Fibroblast of pulmonary artery (primary cell): ENCODE results near the gene RAD51.

Source experiments
- DNase-seq: peaks from one replicate; pipeline ENCODE4 v3.0.0-alpha.2; 2010; ENCODE audit warnings: low read depth
- H3K4me3 ChIP-seq: replicated peaks from 2 replicates; pipeline ENCODE4 v1.5.1; 2011; ENCODE audit warnings: low read depth, mild to moderate bottlenecking, control low read depth, low read length, moderate library complexity
- CTCF ChIP-seq: IDR thresholded peaks from 2 replicates; pipeline ENCODE4 v1.5.1; 2011; ENCODE audit warnings: mild to moderate bottlenecking, control low read depth, low read length, inconsistent platforms; ENCODE audit errors: missing control alignments

Gene RAD51

GRCh38 chr15:40756938-40757337, 62.0 kb downstream of the RAD51 start:
- no peak overlapping the region for H3K4me3 ChIP-seq
- no peak for TF ChIP-seq CTCF
- no peak for DNase-seq

- H3K4me3 ChIP-seq, result no peak overlapping the region
- no peak for TF ChIP-seq CTCF
- no peak for DNase-seq
Measured at GRCh38 chr15:40759961-40760360, 65.0 kb downstream of the RAD51 start.

- DNase-seq, result peak; percentile 50
- H3K4me3 ChIP-seq, result peak overlapping the region; percentile 55
- no peak for TF ChIP-seq CTCF
Measured at GRCh38 chr15:40762919-40763800, 68.2 kb downstream of the RAD51 start.

DNA sequence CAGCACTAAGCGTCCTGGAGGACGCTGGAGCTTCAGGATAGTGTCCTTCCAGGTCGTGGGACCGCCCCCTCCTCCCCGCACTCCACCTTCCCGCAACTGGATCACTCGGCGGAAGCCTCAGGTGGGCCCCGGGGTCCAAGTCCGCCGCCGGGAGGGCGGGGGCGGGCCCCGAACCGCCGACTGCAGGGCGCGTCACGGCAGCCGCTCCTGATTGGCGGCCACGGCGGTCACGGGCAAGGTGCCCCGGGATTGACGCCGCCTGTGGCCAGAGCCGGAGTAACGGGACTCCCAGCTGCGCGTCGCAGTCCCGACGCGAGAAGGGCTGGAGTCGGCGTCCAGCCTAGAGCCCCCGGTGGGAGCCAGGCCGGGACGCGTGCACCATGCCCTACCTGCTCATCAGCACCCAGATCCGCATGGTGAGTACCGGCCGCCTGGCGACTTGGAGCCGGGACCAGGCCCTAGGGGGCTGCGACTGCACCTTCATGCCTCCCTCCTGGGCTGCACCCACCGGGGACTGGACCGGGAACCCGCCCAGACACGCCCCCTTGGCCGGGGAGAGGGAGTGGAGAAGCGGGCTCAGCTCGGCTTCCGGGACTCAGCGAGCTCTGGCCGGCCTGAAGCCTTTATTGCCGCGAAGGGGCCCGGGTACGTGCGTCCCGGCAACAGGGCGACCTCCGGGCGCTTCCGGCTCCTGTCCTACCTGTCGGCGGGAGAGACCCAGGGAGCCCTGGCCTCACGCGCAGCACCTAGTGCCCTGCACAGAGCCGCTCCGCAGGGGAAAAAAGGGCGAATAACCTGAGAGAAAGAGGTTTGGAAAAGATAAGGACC, 69.0 kb downstream of the RAD51 start, which contains the start of gene GCHFR:
TSS of gene GCHFR (plus strand) at position 268 of the 828 bp plus-strand sequence. CDS start at position 381, 113 bp downstream.
- peak; percentile 10 for TF ChIP-seq CTCF
- peak within 1 kb of the TSS; percentile 55 for H3K4me3 ChIP-seq
- peak; percentile 59 for DNase-seq

DNA sequence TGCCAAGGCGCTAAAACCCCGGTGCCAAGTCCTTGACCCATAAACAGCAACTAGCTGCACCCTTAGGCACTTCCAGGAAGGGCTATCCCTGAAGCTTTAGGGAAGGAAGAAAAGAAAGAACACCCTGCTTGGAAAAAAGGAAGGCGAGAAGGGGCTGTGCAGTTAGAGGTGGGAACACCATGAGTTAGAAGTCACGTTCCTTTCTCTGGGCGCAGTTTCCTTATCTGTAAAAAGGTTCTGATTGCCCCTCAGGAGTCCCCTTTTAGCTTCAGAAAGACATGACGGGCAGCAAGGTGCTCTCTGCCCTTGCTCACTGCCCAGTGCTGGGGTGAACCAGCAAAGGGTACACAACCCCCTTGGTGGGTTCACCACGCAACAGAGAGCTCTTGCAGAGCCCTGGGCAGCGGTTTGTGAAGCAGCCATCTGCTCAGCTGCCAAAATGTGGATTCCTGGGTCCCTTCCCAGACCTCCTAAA, 69.7 kb downstream of the RAD51 start:
- DNase-seq, result no peak

More for the DNA sequence above, 69.7 kb downstream of the RAD51 start:
- no peak for TF ChIP-seq CTCF
- H3K4me3 ChIP-seq, result peak overlapping the region; percentile 55
